GM23338 (cell line): ENCODE results near the gene OR2L13. TPM values are rescaled to one million over a fixed set of nuclear protein-coding genes. Genes with fewer than 3 reads are reported as not detected.

Experiments
- ATAC-seq: fragments of 200-7000 bp; cut with Tn5 transposase; 3 replicates; pipeline ENCODE4 v1.9.1; 2020
- DNase-seq: peaks from one replicate; pipeline ENCODE4 v3.0.0-alpha.2; 2015; ENCODE audit warnings: low spot score
- H2AFZ ChIP-seq: fragments of 200-600 bp; sonication (generic); 2 replicates; pipeline ENCODE4 v1.8.0; 2016; ENCODE audit warnings: antibody characterized with exemption, mild to moderate bottlenecking, moderate library complexity
- H3F3A ChIP-seq: fragments of 200-600 bp; sonication (generic); replicated peaks from 2 replicates; pipeline ENCODE4 v1.8.0; 2017; ENCODE audit warnings: antibody characterized with exemption, mixed run types, low read depth
- H3K27ac ChIP-seq: fragments of 200-600 bp; sonication (generic); 2 replicates; pipeline ENCODE4 v1.6.1; 2016; ENCODE audit warnings: low read depth
- H3K27me3 ChIP-seq: fragments of 200-600 bp; sonication (generic); 2 replicates; pipeline ENCODE4 v1.8.0; 2016; ENCODE audit warnings: mild to moderate bottlenecking, mixed run types, moderate library complexity; ENCODE audit not compliant: insufficient read depth
- H3K36me3 ChIP-seq: fragments of 200-600 bp; sonication (generic); 2 replicates; pipeline ENCODE4 v1.8.0; 2016; ENCODE audit warnings: mild to moderate bottlenecking; ENCODE audit not compliant: insufficient read depth
- H3K4me1 ChIP-seq: fragments of 200-600 bp; sonication (generic); 2 replicates; pipeline ENCODE4 v1.8.0; 2016; ENCODE audit warnings: mild to moderate bottlenecking, moderate library complexity; ENCODE audit not compliant: insufficient read depth
- H3K4me2 ChIP-seq: fragments of 200-600 bp; sonication (generic); 2 replicates; pipeline ENCODE4 v1.7.1; 2017; ENCODE audit warnings: mixed run types
- H3K4me3 ChIP-seq: fragments of 200-600 bp; sonication (generic); 2 replicates; pipeline ENCODE4 v1.6.1; 2016; ENCODE audit warnings: mixed run types
- H3K79me2 ChIP-seq: fragments of 200-600 bp; sonication (generic); replicated peaks from 2 replicates; pipeline ENCODE4 v1.8.0; 2017; ENCODE audit warnings: mild to moderate bottlenecking; ENCODE audit not compliant: insufficient read depth
- H3K9me2 ChIP-seq: fragments of 200-600 bp; sonication (generic); 2 replicates; pipeline ENCODE4 v1.8.0; 2017; ENCODE audit not compliant: insufficient read depth
- H4K20me1 ChIP-seq: fragments of 200-600 bp; sonication (generic); replicated peaks from 2 replicates; pipeline ENCODE4 v1.8.0; 2017; ENCODE audit warnings: mild to moderate bottlenecking; ENCODE audit not compliant: insufficient read depth
- H3K27ac Mint-ChIP-seq: 2 replicates; pipeline ENCODE4 v1.8.0; 2020; ENCODE audit warnings: inconsistent platforms, mild to moderate bottlenecking, moderate library complexity, mixed read lengths
- H3K27me3 Mint-ChIP-seq: 3 replicates; pipeline ENCODE4 v1.8.0; 2022; ENCODE audit warnings: low read depth, mild to moderate bottlenecking, moderate library complexity, mixed read lengths, inconsistent platforms; ENCODE audit not compliant: insufficient read depth, poor library complexity
- H3K36me3 Mint-ChIP-seq: 3 replicates; pipeline ENCODE4 v1.8.0; 2021; ENCODE audit warnings: low read depth, mild to moderate bottlenecking, inconsistent platforms, moderate library complexity, mixed read lengths
- H3K4me1 Mint-ChIP-seq: 3 replicates; pipeline ENCODE4 v1.8.0; 2020; ENCODE audit warnings: mild to moderate bottlenecking, inconsistent platforms, mixed read lengths
- H3K4me3 Mint-ChIP-seq: 3 replicates; pipeline ENCODE4 v1.8.0; 2021; ENCODE audit warnings: moderate library complexity, mild to moderate bottlenecking, inconsistent platforms, mixed read lengths
- H3K9me3 Mint-ChIP-seq: 3 replicates; pipeline ENCODE4 v1.8.0; 2020; ENCODE audit warnings: moderate library complexity, mild to moderate bottlenecking, inconsistent platforms, mixed read lengths
- EZH2 ChIP-seq: fragments of 200-600 bp; sonication (generic); IDR thresholded peaks from one replicate; pipeline ENCODE4 v1.8.0; 2017; ENCODE audit warnings: antibody characterized with exemption, mild to moderate bottlenecking, low read depth; ENCODE audit not compliant: unreplicated experiment
- EZH2phosphoT487 ChIP-seq: fragments of 200-600 bp; sonication (generic); IDR thresholded peaks from one replicate; pipeline ENCODE4 v1.8.1; 2018; ENCODE audit warnings: antibody characterized with exemption; ENCODE audit not compliant: unreplicated experiment
- JUNB ChIP-seq: IDR thresholded peaks from one replicate; pipeline ENCODE4 v1.6.1; 2016; ENCODE audit warnings: antibody characterized with exemption; ENCODE audit not compliant: unreplicated experiment
- POLR2AphosphoS5 ChIP-seq: IDR thresholded peaks from 2 replicates; pipeline ENCODE4 v1.6.1; 2016; ENCODE audit warnings: antibody characterized with exemption, low read depth
- ZNF114 ChIP-seq: fragments of 250-450 bp; sonication (Bioruptor Pico); IDR thresholded peaks from 2 replicates; pipeline ENCODE4 v1.5.0; 2020; ENCODE audit warnings: mild to moderate bottlenecking, moderate library complexity
- ZNF331 ChIP-seq: fragments of 250-450 bp; sonication (Bioruptor Pico); IDR thresholded peaks from 2 replicates; pipeline ENCODE4 v1.5.0; 2020; ENCODE audit warnings: low read depth, mild to moderate bottlenecking, moderate library complexity
- polyA plus RNA-seq: library from polyadenylated mRNA; unstranded; fragments of >200 nt; fragmentation: Nextera tagmentation; extraction: Ambion mirVana; gene quantifications from 2 replicates; pipeline ENCODE4 v1.2.1, GENCODE V29; 2016
- total RNA-seq: library from RNA; depleted of rRNA; stranded (reverse); fragments of >200 nt; shearing (Covaris generic); gene quantifications from 2 replicates; pipeline ENCODE4 v1.2.3, GENCODE V29; 2014
- TF ChIP-seq, protein P1 (sequence below): fragments of 250-450 bp; sonication (Bioruptor Pico); IDR thresholded peaks from 2 replicates; pipeline ENCODE4 v1.5.0; 2020; ENCODE audit warnings: mild to moderate bottlenecking, moderate library complexity
- TF ChIP-seq, protein P2 (sequence below): IDR thresholded peaks from 2 replicates; pipeline ENCODE4 v1.6.1; 2016; ENCODE audit warnings: antibody characterized with exemption
- TF ChIP-seq, protein P3 (sequence below): IDR thresholded peaks from one replicate; pipeline ENCODE4 v1.6.1; 2018; ENCODE audit warnings: antibody characterized with exemption; ENCODE audit not compliant: unreplicated experiment

OR2L13 gene
- total and polyA plus RNA-seq, 2 experiments from 2014 or later: not detected

DNA sequence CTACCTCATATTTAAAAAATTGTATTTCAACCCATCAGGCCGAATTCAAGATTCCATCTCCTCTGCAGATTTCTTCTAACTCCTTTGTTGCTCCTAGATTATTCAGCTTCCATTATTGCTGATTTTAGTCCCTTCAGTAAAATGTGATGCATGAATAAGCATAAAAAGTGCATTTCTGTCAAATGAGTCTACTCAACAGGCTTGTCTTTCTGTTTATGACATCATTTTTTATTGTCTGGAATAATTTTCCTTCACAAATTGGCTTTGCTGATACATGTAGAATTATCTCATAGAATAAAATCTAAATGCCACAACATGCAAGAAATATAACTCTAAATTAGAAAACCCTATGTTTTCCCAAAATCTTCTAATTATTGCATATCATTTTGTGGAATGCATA lies 48.3 kb downstream of the OR2L13 start (continued):
- TF ChIP-seq, protein P1, sequence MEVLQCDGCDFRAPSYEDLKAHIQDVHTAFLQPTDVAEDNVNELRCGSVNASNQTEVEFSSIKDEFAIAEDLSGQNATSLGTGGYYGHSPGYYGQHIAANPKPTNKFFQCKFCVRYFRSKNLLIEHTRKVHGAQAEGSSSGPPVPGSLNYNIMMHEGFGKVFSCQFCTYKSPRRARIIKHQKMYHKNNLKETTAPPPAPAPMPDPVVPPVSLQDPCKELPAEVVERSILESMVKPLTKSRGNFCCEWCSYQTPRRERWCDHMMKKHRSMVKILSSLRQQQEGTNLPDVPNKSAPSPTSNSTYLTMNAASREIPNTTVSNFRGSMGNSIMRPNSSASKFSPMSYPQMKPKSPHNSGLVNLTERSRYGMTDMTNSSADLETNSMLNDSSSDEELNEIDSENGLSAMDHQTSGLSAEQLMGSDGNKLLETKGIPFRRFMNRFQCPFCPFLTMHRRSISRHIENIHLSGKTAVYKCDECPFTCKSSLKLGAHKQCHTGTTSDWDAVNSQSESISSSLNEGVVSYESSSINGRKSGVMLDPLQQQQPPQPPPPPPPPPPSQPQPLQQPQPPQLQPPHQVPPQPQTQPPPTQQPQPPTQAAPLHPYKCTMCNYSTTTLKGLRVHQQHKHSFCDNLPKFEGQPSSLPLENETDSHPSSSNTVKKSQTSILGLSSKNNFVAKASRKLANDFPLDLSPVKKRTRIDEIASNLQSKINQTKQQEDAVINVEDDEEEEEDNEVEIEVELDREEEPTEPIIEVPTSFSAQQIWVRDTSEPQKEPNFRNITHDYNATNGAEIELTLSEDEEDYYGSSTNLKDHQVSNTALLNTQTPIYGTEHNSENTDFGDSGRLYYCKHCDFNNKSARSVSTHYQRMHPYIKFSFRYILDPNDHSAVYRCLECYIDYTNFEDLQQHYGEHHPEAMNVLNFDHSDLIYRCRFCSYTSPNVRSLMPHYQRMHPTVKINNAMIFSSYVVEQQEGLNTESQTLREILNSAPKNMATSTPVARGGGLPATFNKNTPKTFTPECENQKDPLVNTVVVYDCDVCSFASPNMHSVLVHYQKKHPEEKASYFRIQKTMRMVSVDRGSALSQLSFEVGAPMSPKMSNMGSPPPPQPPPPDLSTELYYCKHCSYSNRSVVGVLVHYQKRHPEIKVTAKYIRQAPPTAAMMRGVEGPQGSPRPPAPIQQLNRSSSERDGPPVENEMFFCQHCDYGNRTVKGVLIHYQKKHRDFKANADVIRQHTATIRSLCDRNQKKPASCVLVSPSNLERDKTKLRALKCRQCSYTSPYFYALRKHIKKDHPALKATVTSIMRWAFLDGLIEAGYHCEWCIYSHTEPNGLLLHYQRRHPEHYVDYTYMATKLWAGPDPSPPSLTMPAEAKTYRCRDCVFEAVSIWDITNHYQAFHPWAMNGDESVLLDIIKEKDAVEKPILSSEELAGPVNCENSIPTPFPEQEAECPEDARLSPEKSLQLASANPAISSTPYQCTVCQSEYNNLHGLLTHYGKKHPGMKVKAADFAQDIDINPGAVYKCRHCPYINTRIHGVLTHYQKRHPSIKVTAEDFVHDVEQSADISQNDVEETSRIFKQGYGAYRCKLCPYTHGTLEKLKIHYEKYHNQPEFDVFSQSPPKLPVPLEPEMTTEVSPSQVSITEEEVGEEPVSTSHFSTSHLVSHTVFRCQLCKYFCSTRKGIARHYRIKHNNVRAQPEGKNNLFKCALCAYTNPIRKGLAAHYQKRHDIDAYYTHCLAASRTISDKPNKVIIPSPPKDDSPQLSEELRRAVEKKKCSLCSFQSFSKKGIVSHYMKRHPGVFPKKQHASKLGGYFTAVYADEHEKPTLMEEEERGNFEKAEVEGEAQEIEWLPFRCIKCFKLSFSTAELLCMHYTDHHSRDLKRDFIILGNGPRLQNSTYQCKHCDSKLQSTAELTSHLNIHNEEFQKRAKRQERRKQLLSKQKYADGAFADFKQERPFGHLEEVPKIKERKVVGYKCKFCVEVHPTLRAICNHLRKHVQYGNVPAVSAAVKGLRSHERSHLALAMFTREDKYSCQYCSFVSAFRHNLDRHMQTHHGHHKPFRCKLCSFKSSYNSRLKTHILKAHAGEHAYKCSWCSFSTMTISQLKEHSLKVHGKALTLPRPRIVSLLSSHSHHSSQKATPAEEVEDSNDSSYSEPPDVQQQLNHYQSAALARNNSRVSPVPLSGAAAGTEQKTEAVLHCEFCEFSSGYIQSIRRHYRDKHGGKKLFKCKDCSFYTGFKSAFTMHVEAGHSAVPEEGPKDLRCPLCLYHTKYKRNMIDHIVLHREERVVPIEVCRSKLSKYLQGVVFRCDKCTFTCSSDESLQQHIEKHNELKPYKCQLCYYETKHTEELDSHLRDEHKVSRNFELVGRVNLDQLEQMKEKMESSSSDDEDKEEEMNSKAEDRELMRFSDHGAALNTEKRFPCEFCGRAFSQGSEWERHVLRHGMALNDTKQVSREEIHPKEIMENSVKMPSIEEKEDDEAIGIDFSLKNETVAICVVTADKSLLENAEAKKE (CRISPR knock-in tag): no peak
- TF ChIP-seq EZH2: no peak
- no peak for TF ChIP-seq EZH2phosphoT487
- TF ChIP-seq JUNB: no peak

DNA sequence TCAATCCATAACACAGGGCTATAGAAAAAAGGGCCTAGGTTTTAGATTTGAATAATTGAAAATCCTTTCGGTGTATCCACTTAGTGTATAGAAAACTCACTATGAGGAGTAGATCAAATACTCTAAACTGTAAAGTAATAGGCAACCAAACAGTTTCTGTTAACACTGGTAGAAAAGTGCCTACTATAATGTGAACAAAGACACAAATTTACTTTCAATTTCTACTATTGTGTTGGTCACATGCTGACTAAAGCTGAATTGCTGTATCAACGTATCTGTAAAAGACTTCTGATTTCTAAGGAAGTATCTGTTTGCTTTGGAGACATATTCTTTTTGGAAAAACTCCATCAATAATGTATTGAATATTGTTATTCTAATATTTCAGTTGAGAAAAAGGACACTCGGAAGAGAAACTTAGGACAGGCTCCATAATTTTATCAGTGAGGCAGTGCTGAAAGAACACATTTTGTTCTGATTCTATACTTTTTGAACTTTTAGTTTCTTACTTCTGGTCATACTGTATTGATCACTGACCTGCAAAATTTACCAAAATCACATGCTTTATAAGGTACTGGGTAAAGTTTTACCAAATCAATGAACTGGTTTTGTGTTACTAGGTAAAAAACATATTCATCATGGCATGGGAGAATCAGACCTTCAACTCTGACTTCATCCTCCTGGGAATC lies 49.7 kb downstream of the OR2L13 start, which contains the start of gene OR2M5:
Gene OR2M5, plus strand, starts transcription at position 636 of the 686 bp plus-strand sequence. Its CDS starts 0 bp downstream, at position 636.
- Histone ChIP-seq H2AFZ (no peak within 1 kb of the TSS), H3K4me3 (no peak within 1 kb of the TSS), H3K27me3 (no peaks in the 10 kb centered on the region), H4K20me1 (no peaks in the 10 kb centered on the region), H3K27ac (no peak within 1 kb of the TSS), H3F3A (no peaks in the 10 kb centered on the region), H3K4me2 (no peak within 1 kb of the TSS), H3K79me2 (no peaks in the 10 kb centered on the region), H3K36me3 (peaks cover 5% of the 10 kb centered on the region; the same call in 1 of the 2 replicates), H3K9me2 (no peaks in the 10 kb centered on the region), H3K4me1 (no peaks in the 10 kb centered on the region)
- peaks cover 6% of the 10 kb centered on the region for H3K27me3 Mint-ChIP-seq
- peaks cover 34% of the 10 kb centered on the region; the same call in 2 of the 3 replicates for H3K36me3 Mint-ChIP-seq
- H3K4me3 Mint-ChIP-seq: no peak within 1 kb of the TSS
- DNase-seq: no peak
- H3K9me3 Mint-ChIP-seq: peaks cover 99% of the 10 kb centered on the region
- no peak within 1 kb of the TSS for H3K27ac Mint-ChIP-seq
- ATAC-seq: no peak
- no peaks in the 10 kb centered on the region for H3K4me1 Mint-ChIP-seq
- TF ChIP-seq, protein P2, sequence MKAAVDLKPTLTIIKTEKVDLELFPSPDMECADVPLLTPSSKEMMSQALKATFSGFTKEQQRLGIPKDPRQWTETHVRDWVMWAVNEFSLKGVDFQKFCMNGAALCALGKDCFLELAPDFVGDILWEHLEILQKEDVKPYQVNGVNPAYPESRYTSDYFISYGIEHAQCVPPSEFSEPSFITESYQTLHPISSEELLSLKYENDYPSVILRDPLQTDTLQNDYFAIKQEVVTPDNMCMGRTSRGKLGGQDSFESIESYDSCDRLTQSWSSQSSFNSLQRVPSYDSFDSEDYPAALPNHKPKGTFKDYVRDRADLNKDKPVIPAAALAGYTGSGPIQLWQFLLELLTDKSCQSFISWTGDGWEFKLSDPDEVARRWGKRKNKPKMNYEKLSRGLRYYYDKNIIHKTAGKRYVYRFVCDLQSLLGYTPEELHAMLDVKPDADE: no peak
- TF ChIP-seq, protein P3, sequence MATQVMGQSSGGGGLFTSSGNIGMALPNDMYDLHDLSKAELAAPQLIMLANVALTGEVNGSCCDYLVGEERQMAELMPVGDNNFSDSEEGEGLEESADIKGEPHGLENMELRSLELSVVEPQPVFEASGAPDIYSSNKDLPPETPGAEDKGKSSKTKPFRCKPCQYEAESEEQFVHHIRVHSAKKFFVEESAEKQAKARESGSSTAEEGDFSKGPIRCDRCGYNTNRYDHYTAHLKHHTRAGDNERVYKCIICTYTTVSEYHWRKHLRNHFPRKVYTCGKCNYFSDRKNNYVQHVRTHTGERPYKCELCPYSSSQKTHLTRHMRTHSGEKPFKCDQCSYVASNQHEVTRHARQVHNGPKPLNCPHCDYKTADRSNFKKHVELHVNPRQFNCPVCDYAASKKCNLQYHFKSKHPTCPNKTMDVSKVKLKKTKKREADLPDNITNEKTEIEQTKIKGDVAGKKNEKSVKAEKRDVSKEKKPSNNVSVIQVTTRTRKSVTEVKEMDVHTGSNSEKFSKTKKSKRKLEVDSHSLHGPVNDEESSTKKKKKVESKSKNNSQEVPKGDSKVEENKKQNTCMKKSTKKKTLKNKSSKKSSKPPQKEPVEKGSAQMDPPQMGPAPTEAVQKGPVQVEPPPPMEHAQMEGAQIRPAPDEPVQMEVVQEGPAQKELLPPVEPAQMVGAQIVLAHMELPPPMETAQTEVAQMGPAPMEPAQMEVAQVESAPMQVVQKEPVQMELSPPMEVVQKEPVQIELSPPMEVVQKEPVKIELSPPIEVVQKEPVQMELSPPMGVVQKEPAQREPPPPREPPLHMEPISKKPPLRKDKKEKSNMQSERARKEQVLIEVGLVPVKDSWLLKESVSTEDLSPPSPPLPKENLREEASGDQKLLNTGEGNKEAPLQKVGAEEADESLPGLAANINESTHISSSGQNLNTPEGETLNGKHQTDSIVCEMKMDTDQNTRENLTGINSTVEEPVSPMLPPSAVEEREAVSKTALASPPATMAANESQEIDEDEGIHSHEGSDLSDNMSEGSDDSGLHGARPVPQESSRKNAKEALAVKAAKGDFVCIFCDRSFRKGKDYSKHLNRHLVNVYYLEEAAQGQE: no peak
- TF ChIP-seq POLR2AphosphoS5 (no peak), ZNF331 (no peak), EZH2phosphoT487 (no peak), ZNF114 (CRISPR knock-in tag) (no peak), JUNB (no peak), EZH2 (no peak)
